A673 (cell line): ENCODE data around the gene CHRND. TPM values are rescaled to one million over a fixed set of nuclear protein-coding genes. Genes with fewer than 3 reads are reported as not detected.
"Not testable (repeated sequence)": the region's sequence is repeated elsewhere in the genome, so short reads cannot be mapped to it uniquely, and the experiment has no call there.

Experiments
- BruUV-seq: library from RNA; stranded (reverse); fragments of 400-500 nt; replicated peaks from 2 replicates; lab custom pipeline; 2021; lab: Mats Ljungman, UMichigan
- CTCF ChIA-PET: fragments of 300-600 bp; sonication (Branson Sonifier 250); formaldehyde crosslinking; loops from one replicate; lab custom pipeline; 2022; ENCODE audit warnings: antibody characterized with exemption; lab: Charles Lee
- POLR2A ChIA-PET: fragments of 300-600 bp; sonication (Branson Sonifier 250); formaldehyde crosslinking; loops from one replicate; lab custom pipeline; 2022; ENCODE audit warnings: antibody characterized with exemption; ENCODE audit not compliant: low non-redundant PET; lab: Charles Lee
- DNase-seq: peaks from one replicate; pipeline ENCODE4 v3.0.0-alpha.2; 2015; ENCODE audit warnings: low spot score
- H3K27ac ChIP-seq: fragments of 200-600 bp; sonication (generic); 2 replicates; pipeline ENCODE4 v1.5.1; 2016; ENCODE audit warnings: mixed run types, low read depth, mild to moderate bottlenecking, mixed read lengths, antibody characterized with exemption, low read length; ENCODE audit not compliant: poor library complexity, severe bottlenecking
- H3K27me3 ChIP-seq: fragments of 200-600 bp; sonication (generic); replicated peaks from 2 replicates; pipeline ENCODE4 v1.6.1; 2017; ENCODE audit warnings: mixed run types, low read depth, mild to moderate bottlenecking, mixed read lengths, antibody characterized with exemption, low read length; ENCODE audit not compliant: insufficient read depth, poor library complexity
- H3K36me3 ChIP-seq: fragments of 200-600 bp; sonication (generic); 2 replicates; pipeline ENCODE4 v1.6.1; 2016; ENCODE audit warnings: mixed run types, mild to moderate bottlenecking, mixed read lengths, antibody characterized with exemption, low read length; ENCODE audit not compliant: insufficient read depth, poor library complexity, severe bottlenecking
- H3K4me1 ChIP-seq: fragments of 200-600 bp; sonication (generic); 2 replicates; pipeline ENCODE4 v1.6.1; 2017; ENCODE audit warnings: mixed run types, mild to moderate bottlenecking, mixed read lengths, antibody characterized with exemption, low read length; ENCODE audit not compliant: insufficient read depth, poor library complexity, severe bottlenecking
- H3K4me3 ChIP-seq: fragments of 200-600 bp; sonication (generic); 2 replicates; pipeline ENCODE4 v1.5.1; 2016; ENCODE audit warnings: low read depth, mixed run types, mild to moderate bottlenecking, mixed read lengths, low read length; ENCODE audit not compliant: poor library complexity, severe bottlenecking
- H3K9me3 ChIP-seq: fragments of 200-600 bp; sonication (generic); 2 replicates; pipeline ENCODE4 v1.6.1; 2016; ENCODE audit warnings: mixed run types, low read depth, mild to moderate bottlenecking, mixed read lengths, antibody characterized with exemption, low read length; ENCODE audit not compliant: poor library complexity, severe bottlenecking
- CTCF ChIP-seq: fragments of 300-800, 200-600 bp; sonication (generic); conservative IDR thresholded peaks from 2 replicates; pipeline ENCODE4 v1.5.1; 2017; ENCODE audit warnings: low read depth, mild to moderate bottlenecking, antibody characterized with exemption, low read length, moderate library complexity, mixed read lengths
- EZH2 ChIP-seq: fragments of 200-600 bp; sonication (generic); IDR thresholded peaks from 2 replicates; pipeline ENCODE4 v1.6.1; 2017; ENCODE audit warnings: borderline replicate concordance, low read depth, mild to moderate bottlenecking, mixed read lengths, antibody characterized with exemption, low read length; ENCODE audit not compliant: poor library complexity, severe bottlenecking
- intact Hi-C: fragments of 100-400 bp; cut with micrococcal nuclease; formaldehyde crosslinking; loops from one replicate; pipeline ENCODE4 v1.10.0; 2022; ENCODE audit not compliant: unreplicated experiment
- total RNA-seq: library from RNA; stranded (reverse); gene quantifications from 2 replicates; pipeline ENCODE4 v1.2.3, GENCODE V29; 2021

Gene CHRND
- total RNA-seq, 1 experiment from 2014 or later = not detected

DNA sequence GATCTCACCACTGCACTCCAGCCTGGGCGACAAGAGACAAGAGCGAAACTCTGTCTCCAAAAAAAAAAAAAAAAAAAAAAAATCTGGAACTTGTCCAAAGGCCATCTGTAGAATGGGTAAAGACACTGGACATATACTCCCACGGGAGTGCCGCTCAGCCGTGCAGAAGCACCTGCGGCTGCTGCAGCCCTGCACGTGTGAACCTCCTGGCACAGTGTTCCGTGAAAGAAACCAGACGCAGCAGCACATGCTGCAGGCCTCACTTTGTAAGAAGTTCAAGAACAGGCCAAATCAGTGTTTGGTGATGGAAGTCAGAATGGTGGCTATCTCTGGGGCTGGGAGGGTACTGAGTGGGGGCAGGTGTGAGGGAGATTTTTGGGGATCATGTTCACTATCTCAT is 6.5 kb downstream of the CHRND start:
- no peak for DNase-seq
- TF ChIP-seq CTCF (no peak), EZH2 (no peak)
- POLR2A ChIA-PET = no interaction called here
- H3K27me3 ChIP-seq = no peaks in the 10 kb centered on the region
- no peaks in the 10 kb centered on the region for H3K4me1 ChIP-seq
- BruUV-seq = no TSS peak
- H3K36me3 ChIP-seq = no peaks in the 10 kb centered on the region
- intact Hi-C loops = no loop called here
- H3K4me3 ChIP-seq = no peak overlapping the region
- H3K9me3 ChIP-seq = no peaks in the 10 kb centered on the region
- no peak overlapping the region for H3K27ac ChIP-seq
- CTCF ChIA-PET = no interaction called here

GRCh38 chr2:232532821-232533220 is 6.9 kb downstream of the CHRND start:
- H3K4me3 ChIP-seq, H3K36me3 ChIP-seq, BruUV-seq, intact Hi-C loops, H3K27me3 ChIP-seq, CTCF ChIA-PET, DNase-seq, H3K27ac ChIP-seq, H3K9me3 ChIP-seq, H3K4me1 ChIP-seq, POLR2A ChIA-PET: not testable (repeated sequence)

DNA sequence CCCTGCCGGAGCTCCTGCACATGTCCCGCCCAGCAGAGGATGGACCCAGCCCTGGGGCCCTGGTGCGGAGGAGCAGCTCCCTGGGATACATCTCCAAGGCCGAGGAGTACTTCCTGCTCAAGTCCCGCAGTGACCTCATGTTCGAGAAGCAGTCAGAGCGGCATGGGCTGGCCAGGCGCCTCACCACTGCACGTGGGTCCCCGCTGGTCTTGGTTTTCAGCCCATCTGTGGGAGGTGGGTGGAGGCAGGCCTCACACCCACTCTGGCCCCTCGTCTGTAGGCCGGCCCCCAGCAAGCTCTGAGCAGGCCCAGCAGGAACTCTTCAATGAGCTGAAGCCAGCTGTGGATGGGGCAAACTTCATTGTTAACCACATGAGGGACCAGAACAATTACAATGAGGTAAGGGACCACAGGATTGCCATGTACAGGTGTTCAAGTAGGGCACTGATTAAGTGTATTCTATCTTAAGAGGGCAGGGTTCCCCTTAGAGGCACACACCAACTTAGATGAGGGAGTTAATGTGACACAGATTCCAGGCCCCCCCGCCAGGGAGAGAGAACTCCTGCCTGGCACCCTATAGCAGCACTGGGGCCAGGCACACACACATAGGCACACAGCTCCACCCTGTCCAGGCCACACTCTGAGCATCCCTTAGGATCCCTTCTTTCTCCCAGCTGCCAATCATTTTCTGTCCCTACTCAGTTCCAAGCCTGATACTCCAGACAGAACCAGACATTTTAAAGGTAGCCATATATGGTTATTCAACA is 8.2 kb downstream of the CHRND start:
- POLR2A ChIA-PET = no interaction called here

More for the DNA sequence above, 8.2 kb downstream of the CHRND start:
- Histone ChIP-seq H3K36me3 (no peaks in the 10 kb centered on the region), H3K27ac (no peak overlapping the region), H3K4me1 (no peaks in the 10 kb centered on the region), H3K9me3 (no peaks in the 10 kb centered on the region), H3K27me3 (no peaks in the 10 kb centered on the region), H3K4me3 (no peak overlapping the region)
- CTCF ChIA-PET = no interaction called here
- TF ChIP-seq EZH2 (no peak), CTCF (no peak)
- intact Hi-C loops = no loop called here
- BruUV-seq = no TSS peak
- no peak for DNase-seq
